NT2/D1 (cell line): ENCODE data around the gene ABI3BP.

Experiments
- YY1 ChIP-seq: IDR thresholded peaks from 2 replicates; pipeline ENCODE4 v1.6.1; 2011; ENCODE audit not compliant: insufficient read length, insufficient read depth
- ZNF274 ChIP-seq: IDR thresholded peaks from 2 replicates; pipeline ENCODE4 v1.6.1; 2011; ENCODE audit warnings: mild to moderate bottlenecking, low read depth, low read length

- TF ChIP-seq YY1: no peak
- no peak for TF ChIP-seq ZNF274
Observed at GRCh38 chr3:100873611-100874010, 119.6 kb downstream of the ABI3BP start.
